K562 (cell line): ENCODE measurements around the gene TGFBR2. TPM values are rescaled to one million over a fixed set of nuclear protein-coding genes. Genes with fewer than 3 reads are reported as not detected.

Source experiments
- ATAC-seq: fragments of 200-7000 bp; cut with Tn5 transposase; 3 replicates; pipeline ENCODE4 v1.9.1; 2020; ENCODE audit warnings: moderate library complexity
- BruUV-seq: library from RNA; stranded (reverse); fragments of 400-500 nt; replicated peaks from 2 replicates; lab custom pipeline; 2021; lab: Mats Ljungman, UMichigan
- CTCF ChIA-PET: fragments of 300-600 bp; formaldehyde crosslinking; extraction: SDS; loops from one replicate; lab custom pipeline; 2021; ENCODE audit warnings: low intra/inter-chr PET ratio; lab: Yijun Ruan, JAX
- POLR2A ChIA-PET: fragments of 300-600, 350-650 bp; sonication (Branson Sonifier 250); formaldehyde crosslinking; extraction: SDS; loops from one replicate; lab custom pipeline; 2021; ENCODE audit warnings: antibody characterized with exemption, inconsistent platforms; lab: Yijun Ruan, JAX
- DNase-seq, 4 experiments: peaks; one replicate each; pipeline versions ENCODE4 v3.0.0 to v3.0.0-alpha.2; 2011 to 2018; ENCODE audit warnings: low spot score in 3 of 4, mixed read lengths in 3 of 4; ENCODE audit errors: extremely low read depth in 1 of 4
- FAIRE-seq: peaks from 2 replicates; lab custom pipeline; 2011; peaks lifted over from hg19 to GRCh38; lab: Jason Lieb, UNC
- H2AFZ ChIP-seq: 2 replicates; pipeline ENCODE4 v1.6.0; 2011; ENCODE audit warnings: low read depth, low read length, control low read depth, inconsistent platforms
- H3K27ac ChIP-seq: fragments of 200-600 bp; 3 replicates; pipeline ENCODE4 v1.8.0; 2011; ENCODE audit warnings: low read depth, mild to moderate bottlenecking, control low read depth, inconsistent platforms, low read length, moderate library complexity, mixed read lengths; ENCODE audit errors: extremely low read depth
- H3K27me3 ChIP-seq, 2 experiments: fragments of 300-600 bp in 1 of 2; 2 replicates in 1 of 2; 3 replicates in 1 of 2; pipeline versions ENCODE4 v1.6.0 to v1.8.0; 2011; ENCODE audit warnings: inconsistent platforms in 2 of 2, low read length in 2 of 2, mild to moderate bottlenecking in 1 of 2, mixed read lengths in 1 of 2, moderate library complexity in 1 of 2; ENCODE audit not compliant: control insufficient read depth in 2 of 2, insufficient read depth in 2 of 2
- H3K36me3 ChIP-seq: fragments of 300-600 bp; 3 replicates; pipeline ENCODE4 v1.8.0; 2011; ENCODE audit warnings: mild to moderate bottlenecking, low read length, inconsistent platforms; ENCODE audit not compliant: control insufficient read depth, insufficient read depth
- H3K4me1 ChIP-seq, 2 experiments: fragments of 200-600 bp in 1 of 2; replicated peaks in 1 of 2; 2 replicates in 1 of 2; 3 replicates in 1 of 2; pipeline versions ENCODE4 v1.5.1 to v1.8.0; 2011; ENCODE audit warnings: inconsistent platforms in 2 of 2, low read length in 2 of 2, mild to moderate bottlenecking in 1 of 2, mixed read lengths in 1 of 2, moderate library complexity in 1 of 2; ENCODE audit not compliant: control insufficient read depth in 2 of 2, insufficient read depth in 2 of 2
- H3K4me2 ChIP-seq: 2 replicates; pipeline ENCODE4 v1.6.1; 2011; ENCODE audit warnings: low read length, control low read depth, inconsistent platforms, mixed read lengths; ENCODE audit not compliant: insufficient read depth
- H3K4me3 ChIP-seq: fragments of 200-600 bp; sonication (generic), shearing (Covaris generic); 2 replicates; pipeline ENCODE4 v1.5.1; 2016; ENCODE audit warnings: control low read depth, inconsistent platforms
- H3K79me2 ChIP-seq: fragments of 200-600 bp; 3 replicates; pipeline ENCODE4 v1.8.0; 2011; ENCODE audit warnings: low read length, inconsistent platforms; ENCODE audit not compliant: control insufficient read depth, insufficient read depth
- H3K9ac ChIP-seq, 2 experiments: 2 replicates each; pipeline versions ENCODE4 v1.6.0 to v1.6.1; 2011; ENCODE audit warnings: low read depth in 2 of 2, low read length in 2 of 2, control low read depth in 1 of 2, inconsistent platforms in 1 of 2, mild to moderate bottlenecking in 1 of 2, mixed read lengths in 1 of 2; ENCODE audit not compliant: insufficient read depth in 1 of 2
- H3K9me1 ChIP-seq: one replicate; pipeline ENCODE4 v1.6.0; 2011; ENCODE audit warnings: inconsistent platforms, mild to moderate bottlenecking, low read length, moderate library complexity; ENCODE audit not compliant: control insufficient read depth, insufficient read depth
- H3K9me3 ChIP-seq: replicated peaks from 2 replicates; pipeline ENCODE4 v1.5.1; 2011; ENCODE audit warnings: low read depth, low read length, inconsistent platforms; ENCODE audit not compliant: control insufficient read depth, insufficient read depth
- H4K20me1 ChIP-seq: replicated peaks from 2 replicates; pipeline ENCODE4 v1.6.1; 2011; ENCODE audit warnings: low read length, inconsistent platforms, mixed read lengths; ENCODE audit not compliant: control insufficient read depth, insufficient read depth
- BCL6 ChIP-seq: fragments of 250-450 bp; sonication (Bioruptor Pico); IDR thresholded peaks from 2 replicates; pipeline ENCODE4 v1.4.0; 2020
- CSDE1 ChIP-seq, 2 experiments: fragments of 450-650 bp; IDR thresholded peaks; 2 replicates each; pipeline ENCODE4 v1.6.1; 2016; ENCODE audit warnings: mild to moderate bottlenecking in 1 of 2
- ETS2 ChIP-seq: IDR thresholded peaks from 2 replicates; pipeline ENCODE4 v1.6.1; 2016; ENCODE audit warnings: borderline replicate concordance, missing genetic modification characterization, mild to moderate bottlenecking, moderate library complexity, missing compliant biosample characterization; ENCODE audit not compliant: poor library complexity, severe bottlenecking
- GABPA ChIP-seq: fragments of 200-800 bp; sonication (Bioruptor generic); conservative IDR thresholded peaks from 2 replicates; pipeline ENCODE4 v1.6.1; 2016; ENCODE audit warnings: low read depth, missing genetic modification characterization, missing compliant biosample characterization
- NFRKB ChIP-seq: fragments of 450-650 bp; IDR thresholded peaks from 2 replicates; pipeline ENCODE4 v1.6.1; 2016; ENCODE audit warnings: low read depth
- NRF1 ChIP-seq, 2 experiments: fragments of 450-650 bp; IDR thresholded peaks in 1 of 2; conservative IDR thresholded peaks in 1 of 2; 2 replicates each; pipeline ENCODE4 v1.6.1; 2014; ENCODE audit warnings: mild to moderate bottlenecking in 2 of 2
- PRDM10 ChIP-seq: fragments of 450-650 bp; IDR thresholded peaks from 2 replicates; pipeline ENCODE4 v1.6.1; 2018; ENCODE audit not compliant: partially characterized antibody
- RBM25 ChIP-seq: fragments of 200-400 bp; formaldehyde crosslinking; IDR thresholded peaks from 2 replicates; pipeline ENCODE4 v1.6.1; 2018; ENCODE audit warnings: low read length, low read depth, moderate library complexity; ENCODE audit not compliant: severe bottlenecking
- SIN3B ChIP-seq: fragments of 450-650 bp; IDR thresholded peaks from 2 replicates; pipeline ENCODE4 v1.6.1; 2017; ENCODE audit warnings: low read depth, mild to moderate bottlenecking, moderate library complexity
- SMARCC2 ChIP-seq: fragments of 450-650 bp; IDR thresholded peaks from 2 replicates; pipeline ENCODE4 v1.6.1; 2017; ENCODE audit warnings: antibody characterized with exemption, moderate library complexity, mild to moderate bottlenecking, low read depth
- TEAD2 ChIP-seq: fragments of 450-650 bp; IDR thresholded peaks from 2 replicates; pipeline ENCODE4 v1.6.1; 2016; ENCODE audit warnings: missing genetic modification characterization, control low read depth, missing compliant biosample characterization
- ZBTB17 ChIP-seq: fragments of 450-650 bp; formaldehyde crosslinking; IDR thresholded peaks from 2 replicates; pipeline ENCODE4 v1.4.0; 2020; ENCODE audit warnings: mild to moderate bottlenecking
- ZKSCAN8 ChIP-seq: fragments of 200-800 bp; sonication (Bioruptor generic); IDR thresholded peaks from 2 replicates; pipeline ENCODE4 v1.6.1; 2016; ENCODE audit warnings: missing genetic modification characterization, missing compliant biosample characterization
- ZNF23 ChIP-seq: fragments of 250-450 bp; sonication (Bioruptor Pico); IDR thresholded peaks from 2 replicates; pipeline ENCODE4 v1.4.0; 2020; ENCODE audit warnings: mild to moderate bottlenecking
- ZNF41 ChIP-seq: fragments of 250-450 bp; sonication (Bioruptor Pico); conservative IDR thresholded peaks from 2 replicates; pipeline ENCODE4 v1.4.0; 2020; ENCODE audit warnings: mild to moderate bottlenecking
- ZNF695 ChIP-seq: fragments of 450-650 bp; formaldehyde crosslinking; IDR thresholded peaks from 2 replicates; pipeline ENCODE4 v1.4.0; 2020; ENCODE audit warnings: mild to moderate bottlenecking, moderate library complexity
- ZNF707 ChIP-seq: fragments of 250-450 bp; sonication (Bioruptor Pico); conservative IDR thresholded peaks from 2 replicates; pipeline ENCODE4 v1.8.0; 2022; ENCODE audit warnings: inconsistent platforms, mild to moderate bottlenecking, moderate library complexity
- WGBS: fragments of 100-300 bp; shearing (Covaris generic); methylation state at CpG from one replicate; pipeline ENCODE4 v1.1.6; 2016; ENCODE audit warnings: low coverage, mixed read lengths; ENCODE audit not compliant: insufficient coverage; ENCODE audit errors: missing lambda C conversion rate; 5-methylcytosine and 5-hydroxymethylcytosine counted together
- in situ Hi-C: fragments of 300-500 bp; cut with MboI; formaldehyde crosslinking; loops from 4 replicates; pipeline ENCODE4 v1.15.0; 2018; ENCODE audit warnings: inconsistent platforms, mixed read lengths
- intact Hi-C: fragments of 100-400 bp; cut with micrococcal nuclease; formaldehyde crosslinking; loops from 2 replicates; pipeline ENCODE4 v1.14.2; 2022
- polyA plus RNA-seq, 8 experiments: library from polyadenylated mRNA; depleted of rRNA in 4 of 8; stranded (reverse) in 5 of 8; unstranded in 3 of 8; fragments of >200 nt; fragmentation: Nextera tagmentation in 2 of 8; fragmentation: Illumina TruSeq in 1 of 8; extraction: Ambion mirVana in 2 of 8; extraction: Trizol in 1 of 8; gene quantifications; 2 replicates each; pipeline versions ENCODE4 v1.2.1 to v1.2.3, GENCODE V29; 2011 to 2014; ENCODE audit warnings: inconsistent platforms in 1 of 8, missing spikeins in 1 of 8
- total RNA-seq, 7 experiments: library from RNA; depleted of rRNA in 6 of 7; stranded (reverse); fragments of >200 nt in 6 of 7; fragmentation: Illumina TruSeq in 2 of 7; extraction: Trizol in 2 of 7; gene quantifications; 2 replicates each; pipeline versions ENCODE4 v1.2.1 to v1.2.3, GENCODE V29; 2011 to 2021; ENCODE audit warnings: low replicate concordance in 1 of 7
- TF ChIP-seq, protein P1 (sequence below): fragments of 450-650 bp; formaldehyde crosslinking; IDR thresholded peaks from 2 replicates; pipeline ENCODE4 v1.4.0; 2020; ENCODE audit warnings: mild to moderate bottlenecking, moderate library complexity

The TGFBR2 gene
- total and polyA plus RNA-seq, 9 of the 15 experiments (the other 6 are each of a cell fraction or from before 2014, with no cell fraction given), result 0.11 to 0.84 (median 0.24) TPM

DNA sequence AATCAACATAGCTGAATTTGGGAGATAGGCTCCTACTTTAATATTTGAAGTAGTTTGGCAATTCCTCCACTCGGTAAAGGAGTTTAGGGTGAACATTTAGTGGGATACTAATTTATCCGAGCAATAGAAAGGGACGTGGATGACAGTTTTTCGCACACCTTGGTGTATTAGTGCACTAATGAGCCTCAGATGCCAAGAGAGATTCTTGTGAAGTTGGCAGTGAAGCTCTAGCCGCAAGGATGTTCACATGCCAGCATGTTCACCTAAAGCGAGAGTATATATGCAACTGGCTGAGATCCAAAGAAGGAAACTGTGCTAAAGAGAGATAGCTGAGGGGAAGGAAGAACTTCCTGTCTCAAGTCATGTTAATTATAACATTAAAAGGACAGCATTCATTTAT, 58.5 kb downstream of the TGFBR2 start:
- BruUV-seq, result no TSS peak
- no peak overlapping the region for H2AFZ ChIP-seq
- in situ Hi-C loops (no loop called here), intact Hi-C loops (no loop called here)
- ChIA-PET CTCF (no interaction called here), POLR2A (interaction anchor here (0.6 kb wide), 1 partner anchor 14 kb away, joined by 4 read pairs; no protein-coding TSS in a partner anchor)
- no peaks in the 10 kb centered on the region for H4K20me1 ChIP-seq
- H3K27ac ChIP-seq, result no peak overlapping the region
- FAIRE-seq (no peak), DNase-seq (peak in 1 of 4 experiments; percentile 33), ATAC-seq (no peak)
- H3K4me1 ChIP-seq, result no peaks in the 10 kb centered on the region
- WGBS, result 2% methylated on average over 6 of the region's 6 CpGs
- H3K9me3 ChIP-seq, result no peaks in the 10 kb centered on the region
- no peaks in the 10 kb centered on the region for H3K36me3 ChIP-seq
- no peak overlapping the region for H3K9ac ChIP-seq
- H3K9me1 ChIP-seq, result no peaks in the 10 kb centered on the region
- no peak overlapping the region for H3K4me2 ChIP-seq
- no peaks in the 10 kb centered on the region for H3K27me3 ChIP-seq
- H3K4me3 ChIP-seq, result no peak overlapping the region
- H3K79me2 ChIP-seq, result no peaks in the 10 kb centered on the region
- no peak for TF ChIP-seq TEAD2
- TF ChIP-seq NFRKB, result no peak
- no peak for TF ChIP-seq ZNF41 (CRISPR knock-in tag)
- 0 out of 2 replicates have a peak, but pooled peaks have one; percentile 37 for TF ChIP-seq BCL6 (CRISPR knock-in tag)
- TF ChIP-seq ZBTB17 (CRISPR knock-in tag), result peak; percentile 21; the same call in 1 of the 2 replicates
- no peak for TF ChIP-seq SMARCC2
- no peak for TF ChIP-seq ZNF707
- TF ChIP-seq ZNF23 (CRISPR knock-in tag), result 0 out of 2 replicates have a peak, but pooled peaks have one; percentile 6
- TF ChIP-seq GABPA (tag), result 0 out of 2 replicates have a peak, but pooled peaks have one; percentile 16
- no peak for TF ChIP-seq RBM25
- TF ChIP-seq, protein P1, sequence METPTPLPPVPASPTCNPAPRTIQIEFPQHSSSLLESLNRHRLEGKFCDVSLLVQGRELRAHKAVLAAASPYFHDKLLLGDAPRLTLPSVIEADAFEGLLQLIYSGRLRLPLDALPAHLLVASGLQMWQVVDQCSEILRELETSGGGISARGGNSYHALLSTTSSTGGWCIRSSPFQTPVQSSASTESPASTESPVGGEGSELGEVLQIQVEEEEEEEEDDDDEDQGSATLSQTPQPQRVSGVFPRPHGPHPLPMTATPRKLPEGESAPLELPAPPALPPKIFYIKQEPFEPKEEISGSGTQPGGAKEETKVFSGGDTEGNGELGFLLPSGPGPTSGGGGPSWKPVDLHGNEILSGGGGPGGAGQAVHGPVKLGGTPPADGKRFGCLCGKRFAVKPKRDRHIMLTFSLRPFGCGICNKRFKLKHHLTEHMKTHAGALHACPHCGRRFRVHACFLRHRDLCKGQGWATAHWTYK (CRISPR knock-in tag), result peak; percentile 53; the same call in 1 of the 2 replicates
- TF ChIP-seq SIN3B, result no peak
- no peak for TF ChIP-seq PRDM10
- TF ChIP-seq ZKSCAN8 (CRISPR knock-in tag), result no peak
- TF ChIP-seq NRF1 (conservative IDR thresholded peaks at IDR 0.05 in 1 of 2, IDR thresholded peaks at IDR 0.05 in 1 of 2), result no peak
- TF ChIP-seq CSDE1 (IDR thresholded peaks at IDR 0.05), result no peak
- no peak for TF ChIP-seq ETS2 (tag)
- TF ChIP-seq ZNF695 (CRISPR knock-in tag), result no peak
